Measurements from ENCODE around the gene RAP2A.

Gene RAP2A

GRCh38 chr13:97422118-97423054 lies 11.6 kb upstream of the RAP2A start:
- no peak for DNase-seq (ENCODE audit: low spot score)

GRCh38 chr13:97423300-97424045 lies 10.5 kb upstream of the RAP2A start:
- DNase-seq (ENCODE audit: low spot score), result no peak

- no peak for DNase-seq (ENCODE audit: low spot score)
Measured at GRCh38 chr13:97425590-97425989, 8.4 kb upstream of the RAP2A start.

GRCh38 chr13:97426695-97427094 lies 7.3 kb upstream of the RAP2A start:
- DNase-seq (ENCODE audit: low spot score), result no peak

- no peak for DNase-seq (ENCODE audit: low spot score)
Measured at GRCh38 chr13:97429681-97430081, 4.3 kb upstream of the RAP2A start.

- DNase-seq (ENCODE audit: low spot score), result no peak
Measured at GRCh38 chr13:97430296-97430695, 3.7 kb upstream of the RAP2A start.

GRCh38 chr13:97431171-97431764 lies 2.7 kb upstream of the RAP2A start:
- no peak for DNase-seq (ENCODE audit: low spot score)

- peak; percentile 40 for DNase-seq (ENCODE audit: low spot score)
Measured at GRCh38 chr13:97432232-97432916, 1.6 kb upstream of the RAP2A start.

- peak; percentile 100 for DNase-seq (ENCODE audit: low spot score)
Measured at GRCh38 chr13:97432917-97433726, 847 bp upstream of the RAP2A start.

- peak; percentile 72 for DNase-seq (ENCODE audit: low spot score)
Measured at GRCh38 chr13:97434397-97435201, 630 bp downstream of the RAP2A start.

GRCh38 chr13:97435323-97435722 lies 1.4 kb downstream of the RAP2A start:
- no peak for DNase-seq (ENCODE audit: low spot score)

- peak; percentile 51 for DNase-seq (ENCODE audit: low spot score)
Measured at GRCh38 chr13:97435794-97436193, 1.8 kb downstream of the RAP2A start.

- no peak for DNase-seq (ENCODE audit: low spot score)
Measured at GRCh38 chr13:97436845-97437244, 2.9 kb downstream of the RAP2A start.

- DNase-seq (ENCODE audit: low spot score), result no peak
Measured at GRCh38 chr13:97437729-97438128, 3.8 kb downstream of the RAP2A start.

GRCh38 chr13:97438856-97439595 lies 5.1 kb downstream of the RAP2A start:
- no peak for DNase-seq (ENCODE audit: low spot score)

GRCh38 chr13:97440598-97441170 lies 6.7 kb downstream of the RAP2A start:
- no peak for DNase-seq (ENCODE audit: low spot score)

- DNase-seq (ENCODE audit: low spot score), result no peak
Measured at GRCh38 chr13:97441368-97441767, 7.4 kb downstream of the RAP2A start.

- no peak for DNase-seq (ENCODE audit: low spot score)
Measured at GRCh38 chr13:97445522-97446187, 11.7 kb downstream of the RAP2A start.

GRCh38 chr13:97446448-97446847 lies 12.5 kb downstream of the RAP2A start:
- DNase-seq (ENCODE audit: low spot score), result no peak
